WI38 (cell line): Measurements from ENCODE around the gene SLC29A2.
A peak's percentile ranks its signal among the peaks of the same experiment; 100 is the strongest.

ENCODE experiments used
- H3K4me3 ChIP-seq: 2 replicates; pipeline ENCODE4 v1.5.1; 2011; ENCODE audit warnings: low read depth, mild to moderate bottlenecking, control low read depth, low read length
- TF ChIP-seq, protein P1 (sequence below): IDR thresholded peaks from 2 replicates; pipeline ENCODE4 v1.5.1; 2012; ENCODE audit warnings: low read depth, mild to moderate bottlenecking, control low read depth, low read length

Gene SLC29A2

DNA sequence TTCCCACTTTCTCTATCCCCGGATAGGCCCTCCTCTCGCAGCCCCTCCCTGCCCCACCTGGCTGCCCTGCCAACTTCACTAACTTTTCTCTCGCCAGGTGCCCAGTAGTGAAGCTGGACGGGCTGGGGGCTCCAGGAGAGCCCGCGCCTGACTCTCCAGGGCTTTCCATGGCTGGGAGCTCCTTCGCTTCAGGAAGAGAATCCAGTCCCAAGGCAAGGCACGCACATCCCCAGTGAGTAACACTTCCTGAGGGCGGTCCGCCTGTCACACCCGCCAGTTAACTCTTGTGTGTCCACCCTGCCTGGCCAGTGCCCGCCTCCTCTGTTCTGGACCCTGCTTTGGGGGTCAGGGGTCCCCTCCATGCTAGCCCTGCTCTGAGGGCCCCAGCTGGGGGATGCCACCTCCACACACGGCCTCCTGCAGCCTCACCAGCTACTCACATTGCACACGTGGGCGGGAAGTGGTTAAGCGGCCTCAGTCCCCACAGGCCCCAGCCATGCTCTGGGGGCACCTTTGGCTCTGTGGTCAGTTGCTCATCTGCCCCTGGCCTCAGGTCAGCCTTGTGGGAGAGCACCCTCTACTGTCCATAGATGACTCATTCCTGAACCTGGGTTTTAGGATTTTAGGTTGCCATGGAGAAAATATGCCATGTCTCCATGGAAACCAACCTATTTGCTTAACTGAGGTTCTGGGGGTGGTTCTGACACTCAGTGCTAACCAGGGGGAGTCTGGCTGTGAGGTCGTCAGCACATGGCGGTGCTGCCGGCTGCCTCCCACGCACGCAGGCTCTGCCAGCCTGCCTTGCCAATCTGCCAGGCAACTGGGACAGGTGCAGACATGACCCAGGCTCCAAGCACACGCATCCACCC lies 35.1 kb downstream of the SLC29A2 start, which contains the start of gene RIN1:
Gene RIN1 (minus strand): TSS at position 201 of the 869 bp plus-strand sequence. CDS start 32 bp downstream, at position 169.
- TF ChIP-seq, protein P1, sequence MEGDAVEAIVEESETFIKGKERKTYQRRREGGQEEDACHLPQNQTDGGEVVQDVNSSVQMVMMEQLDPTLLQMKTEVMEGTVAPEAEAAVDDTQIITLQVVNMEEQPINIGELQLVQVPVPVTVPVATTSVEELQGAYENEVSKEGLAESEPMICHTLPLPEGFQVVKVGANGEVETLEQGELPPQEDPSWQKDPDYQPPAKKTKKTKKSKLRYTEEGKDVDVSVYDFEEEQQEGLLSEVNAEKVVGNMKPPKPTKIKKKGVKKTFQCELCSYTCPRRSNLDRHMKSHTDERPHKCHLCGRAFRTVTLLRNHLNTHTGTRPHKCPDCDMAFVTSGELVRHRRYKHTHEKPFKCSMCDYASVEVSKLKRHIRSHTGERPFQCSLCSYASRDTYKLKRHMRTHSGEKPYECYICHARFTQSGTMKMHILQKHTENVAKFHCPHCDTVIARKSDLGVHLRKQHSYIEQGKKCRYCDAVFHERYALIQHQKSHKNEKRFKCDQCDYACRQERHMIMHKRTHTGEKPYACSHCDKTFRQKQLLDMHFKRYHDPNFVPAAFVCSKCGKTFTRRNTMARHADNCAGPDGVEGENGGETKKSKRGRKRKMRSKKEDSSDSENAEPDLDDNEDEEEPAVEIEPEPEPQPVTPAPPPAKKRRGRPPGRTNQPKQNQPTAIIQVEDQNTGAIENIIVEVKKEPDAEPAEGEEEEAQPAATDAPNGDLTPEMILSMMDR, result 0 out of 2 replicates have a peak, but pooled peaks have one; percentile 6

DNA sequence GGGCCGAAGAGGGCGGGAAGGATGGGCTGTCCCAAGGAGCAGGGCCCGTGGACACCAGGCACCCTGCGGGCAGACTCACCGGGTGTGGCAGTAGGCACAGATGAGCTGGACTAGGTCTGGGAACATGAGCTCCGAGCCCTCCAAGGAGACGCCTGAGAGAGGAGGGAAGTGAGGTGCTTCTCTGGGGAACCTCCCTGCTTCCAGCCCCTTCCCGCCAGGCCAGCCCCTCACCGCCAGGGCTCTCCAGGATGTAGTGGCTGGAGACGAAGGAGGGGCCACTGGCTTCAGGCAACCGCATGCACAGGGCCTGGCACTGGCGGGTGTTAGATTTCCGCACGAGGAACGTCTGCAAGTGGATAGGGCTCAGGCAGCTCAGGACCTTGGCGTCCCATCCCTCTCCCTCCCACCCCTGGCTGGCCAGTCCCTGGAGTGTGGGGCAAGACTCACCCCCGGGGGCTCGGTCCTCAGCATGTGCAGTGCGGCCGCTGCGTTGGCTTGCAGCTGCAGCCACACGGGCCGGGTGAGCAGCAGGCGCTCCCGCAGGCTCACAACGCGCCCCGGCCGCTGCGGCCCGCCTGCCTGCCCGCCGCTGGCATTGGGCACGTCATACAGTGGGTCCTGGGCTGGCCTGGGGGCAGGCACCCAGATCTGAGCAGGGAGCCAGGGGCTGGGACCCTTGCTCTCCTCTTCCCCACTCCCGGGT lies 35.9 kb downstream of the SLC29A2 start:
- TF ChIP-seq, protein P1, result no peak
- peak overlapping the region; percentile 87 for H3K4me3 ChIP-seq

More for the DNA sequence above, 35.1 kb downstream of the SLC29A2 start, which contains the start of gene RIN1:
- H3K4me3 ChIP-seq, result peak within 1 kb of the TSS; percentile 87

DNA sequence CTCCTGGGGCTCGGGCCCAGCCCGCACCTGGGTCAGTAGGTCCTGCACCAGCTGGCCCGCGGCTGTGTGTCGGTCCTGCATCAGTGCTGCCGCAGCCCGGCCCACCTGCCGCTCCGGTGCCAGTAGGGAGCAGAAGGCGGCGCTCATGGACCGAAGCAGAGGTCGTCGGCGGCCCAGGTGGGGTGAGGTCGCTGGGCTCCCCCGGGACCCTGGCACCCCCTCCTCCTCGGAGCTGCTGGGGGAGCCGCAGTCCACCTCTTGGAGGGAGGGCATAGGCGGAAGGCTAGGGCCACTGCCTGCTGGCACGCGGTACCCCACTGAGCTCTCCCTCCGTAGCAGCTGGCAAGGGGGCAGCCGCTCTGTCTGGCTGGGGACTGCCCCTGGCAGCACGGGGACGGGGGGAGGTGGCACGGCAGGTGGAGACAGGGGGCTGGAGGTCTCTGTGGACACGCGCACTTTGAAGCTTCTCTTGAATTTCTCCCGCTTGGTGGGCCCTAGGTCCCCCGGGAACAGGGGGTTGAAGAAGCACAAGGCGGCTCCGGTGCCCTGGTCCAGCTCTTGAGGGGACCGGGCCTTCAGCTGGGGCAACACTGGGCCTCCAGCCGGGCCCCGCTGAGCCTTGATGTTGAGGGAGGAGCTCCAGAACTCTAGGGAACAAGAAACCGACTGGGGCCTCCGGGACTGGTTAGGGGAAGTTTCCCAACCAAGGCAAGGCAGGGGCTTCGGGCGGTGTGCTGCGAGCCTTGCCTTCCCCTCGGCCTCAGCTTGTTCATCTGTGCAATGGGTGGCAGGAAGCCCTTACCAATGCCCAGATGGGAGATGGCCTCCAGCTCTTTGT lies 36.7 kb downstream of the SLC29A2 start:
- peak overlapping the region; percentile 87 for H3K4me3 ChIP-seq
- TF ChIP-seq, protein P1, result no peak

DNA sequence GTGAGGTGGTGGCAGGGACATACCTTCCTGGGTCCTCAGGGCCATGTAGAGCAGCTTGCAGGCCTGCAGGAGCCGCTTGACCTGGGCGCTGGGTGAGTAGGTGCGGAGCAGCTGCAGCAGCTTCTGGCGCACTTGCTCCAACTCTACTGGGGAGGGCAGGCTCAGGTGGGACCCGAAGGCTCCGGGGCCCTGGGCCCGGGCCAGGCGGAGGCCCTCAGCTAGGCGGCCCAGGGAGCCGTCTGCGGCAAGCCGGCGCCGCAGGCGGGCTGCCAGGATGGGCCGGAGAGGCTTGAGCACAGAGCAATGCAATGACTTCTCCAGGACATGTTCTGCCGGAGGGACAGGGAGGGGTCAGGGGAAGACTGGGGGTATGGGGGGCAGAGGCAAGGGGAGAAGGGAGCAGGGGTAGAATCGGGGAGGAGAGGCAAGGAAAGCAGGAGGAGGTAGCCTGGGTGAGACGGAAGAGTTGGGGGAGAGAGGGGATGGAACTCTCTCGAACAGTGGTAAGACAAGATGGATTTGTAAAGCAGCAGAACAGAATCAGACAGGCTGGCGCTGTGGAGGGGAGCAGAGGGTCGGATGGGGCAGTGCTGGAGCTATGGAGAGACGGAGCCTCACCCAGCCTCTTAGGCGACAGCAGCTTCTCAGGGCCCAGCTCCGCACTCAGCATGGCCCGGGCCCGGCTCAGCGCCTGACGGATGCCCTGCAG lies 37.5 kb downstream of the SLC29A2 start:
- TF ChIP-seq, protein P1, result no peak
- no peak overlapping the region for H3K4me3 ChIP-seq

DNA sequence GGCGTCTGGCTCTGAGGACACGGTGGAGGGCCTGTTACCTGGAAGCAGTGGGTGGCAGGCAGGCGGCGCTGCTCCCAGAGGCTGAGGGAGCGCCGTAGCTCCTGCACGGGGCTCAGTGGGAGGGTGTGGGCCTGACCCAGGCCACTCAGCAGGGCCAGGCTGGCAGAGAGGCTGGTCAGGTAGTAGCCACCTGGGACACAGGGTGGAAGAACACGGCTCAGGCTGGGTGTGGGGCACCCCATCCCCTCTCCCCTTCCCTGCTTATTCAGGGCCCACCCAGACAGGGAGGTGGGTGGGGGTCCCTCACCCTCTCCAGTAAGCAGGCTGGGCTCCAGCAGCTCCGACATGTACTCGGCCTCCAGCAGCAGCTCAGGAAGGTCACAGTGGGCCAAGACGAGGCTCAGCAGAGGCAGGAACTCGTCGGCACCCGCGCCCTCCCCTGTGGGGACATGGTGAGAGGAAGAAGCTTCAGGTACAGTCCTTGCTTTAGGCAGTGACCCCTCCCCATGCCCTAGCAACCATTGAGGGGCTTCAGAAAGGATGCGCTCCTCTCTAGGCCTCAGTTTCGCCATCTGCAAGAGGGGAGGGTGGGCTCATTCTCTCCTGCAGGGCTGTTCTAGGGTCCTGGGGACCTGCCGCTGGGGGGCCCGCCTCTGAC lies 38.2 kb downstream of the SLC29A2 start:
- TF ChIP-seq, protein P1, result no peak

More for the DNA sequence above, 38.2 kb downstream of the SLC29A2 start:
- no peak overlapping the region for H3K4me3 ChIP-seq
